Ascending aorta (tissue), 2 donors: ENCODE results near the gene SHB. TPM values are rescaled to one million over a fixed set of nuclear protein-coding genes. Genes with fewer than 3 reads are reported as not detected.
A peak's percentile ranks its signal among the peaks of the same experiment; 100 is the strongest.

Source experiments
- DNase-seq, 2 donors: peaks; one replicate each; pipeline ENCODE4 v3.0.0-alpha.2; 2019; ENCODE audit warnings: low spot score in 2 of 2
- H3K27ac ChIP-seq, 2 donors: fragments of 200-600 bp; sonication (generic); one replicate each; pipeline ENCODE4 v1.5.1; 2016 to 2017; ENCODE audit warnings: mild to moderate bottlenecking in 1 of 2
- H3K27me3 ChIP-seq: fragments of 200-600 bp; sonication (generic); one replicate; pipeline ENCODE4 v1.5.1; 2017
- H3K36me3 ChIP-seq, 2 donors: fragments of 200-600 bp; sonication (generic); one replicate each; pipeline ENCODE4 v1.5.1; 2016
- H3K4me1 ChIP-seq, 2 donors: fragments of 200-600 bp; sonication (generic); one replicate each; pipeline ENCODE4 v1.5.1; 2016 to 2017; ENCODE audit warnings: mild to moderate bottlenecking in 1 of 2
- H3K4me3 ChIP-seq, 2 donors: fragments of 200-600 bp; sonication (generic); one replicate each; pipeline ENCODE4 v1.5.1; 2016 to 2017; ENCODE audit warnings: mild to moderate bottlenecking in 1 of 2
- H3K9me3 ChIP-seq, 2 donors: fragments of 200-600 bp; sonication (generic); one replicate each; pipeline ENCODE4 v1.5.1; 2016
- intact Hi-C: fragments of 100-400 bp; cut with DNase I; formaldehyde crosslinking; loops from one replicate; pipeline ENCODE4 v1.15.1; 2023
- total RNA-seq: library from RNA; depleted of rRNA; stranded (reverse); fragments of >200 nt; gene quantifications from one replicate; pipeline ENCODE4 v1.1.0, GENCODE V29; 2016
- TF ChIP-seq, protein P1 (sequence below), 3 experiments: fragments of 200-600 bp in 2 of 3; fragments of 450-650 bp in 1 of 3; sonication (generic) in 2 of 3; IDR thresholded peaks; one replicate each; pipeline ENCODE4 v1.5.1; 2016 to 2019; ENCODE audit warnings: antibody characterized with exemption in 3 of 3, mild to moderate bottlenecking in 1 of 3, moderate library complexity in 1 of 3

The SHB gene
- total RNA-seq, 1 donor from 2014 or later, result 77.8 TPM

- Histone ChIP-seq H3K4me3 (no peak overlapping the region), H3K27ac (peak overlapping the region; percentile 26 to 29), H3K4me1 (peaks cover 8 to 31% of the 10 kb centered on the region in 2 donors), H3K27me3 (no peaks in the 10 kb centered on the region), H3K9me3 (no peaks in the 10 kb centered on the region), H3K36me3 (no peaks in the 10 kb centered on the region)
- intact Hi-C loops, result no loop called here
- peak; percentile 35 to 80 for DNase-seq
- TF ChIP-seq, protein P1, sequence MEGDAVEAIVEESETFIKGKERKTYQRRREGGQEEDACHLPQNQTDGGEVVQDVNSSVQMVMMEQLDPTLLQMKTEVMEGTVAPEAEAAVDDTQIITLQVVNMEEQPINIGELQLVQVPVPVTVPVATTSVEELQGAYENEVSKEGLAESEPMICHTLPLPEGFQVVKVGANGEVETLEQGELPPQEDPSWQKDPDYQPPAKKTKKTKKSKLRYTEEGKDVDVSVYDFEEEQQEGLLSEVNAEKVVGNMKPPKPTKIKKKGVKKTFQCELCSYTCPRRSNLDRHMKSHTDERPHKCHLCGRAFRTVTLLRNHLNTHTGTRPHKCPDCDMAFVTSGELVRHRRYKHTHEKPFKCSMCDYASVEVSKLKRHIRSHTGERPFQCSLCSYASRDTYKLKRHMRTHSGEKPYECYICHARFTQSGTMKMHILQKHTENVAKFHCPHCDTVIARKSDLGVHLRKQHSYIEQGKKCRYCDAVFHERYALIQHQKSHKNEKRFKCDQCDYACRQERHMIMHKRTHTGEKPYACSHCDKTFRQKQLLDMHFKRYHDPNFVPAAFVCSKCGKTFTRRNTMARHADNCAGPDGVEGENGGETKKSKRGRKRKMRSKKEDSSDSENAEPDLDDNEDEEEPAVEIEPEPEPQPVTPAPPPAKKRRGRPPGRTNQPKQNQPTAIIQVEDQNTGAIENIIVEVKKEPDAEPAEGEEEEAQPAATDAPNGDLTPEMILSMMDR (IDR thresholded peaks at IDR 0.05), result no peak
Observed at GRCh38 chr9:37994639-37995347, 74.2 kb downstream of the SHB start.

GRCh38 chr9:37992924-37993349 lies 76.1 kb downstream of the SHB start:
- peaks cover 8 to 24% of the 10 kb centered on the region in 2 donors for H3K4me1 ChIP-seq
- H3K27me3 ChIP-seq, result no peaks in the 10 kb centered on the region
- H3K27ac ChIP-seq, result peak overlapping the region in 1 of 2 donors; percentile 41
- no peak overlapping the region for H3K4me3 ChIP-seq
- intact Hi-C loops, result no loop called here
- no peak for DNase-seq
- TF ChIP-seq, protein P1 (IDR thresholded peaks at IDR 0.05), result no peak
- no peaks in the 10 kb centered on the region for H3K36me3 ChIP-seq
- H3K9me3 ChIP-seq, result no peaks in the 10 kb centered on the region

GRCh38 chr9:37990404-37991015 lies 78.5 kb downstream of the SHB start:
- no peak overlapping the region for H3K27ac ChIP-seq
- no peak for DNase-seq
- no peaks in the 10 kb centered on the region for H3K27me3 ChIP-seq

GRCh38 chr9:37989701-37990100 lies 79.3 kb downstream of the SHB start:
- intact Hi-C loops, result loop anchor here (10.0 kb wide), 1 partner anchor 175 kb away; no protein-coding TSS in a partner anchor
- TF ChIP-seq, protein P1 (IDR thresholded peaks at IDR 0.05), result no peak
- no peaks in the 10 kb centered on the region for H3K36me3 ChIP-seq
- DNase-seq, result no peak
- no peaks in the 10 kb centered on the region for H3K27me3 ChIP-seq
- no peak overlapping the region for H3K27ac ChIP-seq
- no peak overlapping the region for H3K4me3 ChIP-seq
- H3K4me1 ChIP-seq, result peaks cover 0 to 16% of the 10 kb centered on the region in 2 donors
- no peaks in the 10 kb centered on the region for H3K9me3 ChIP-seq

More at GRCh38 chr9:37990404-37991015, 78.5 kb downstream of the SHB start:
- TF ChIP-seq, protein P1 (IDR thresholded peaks at IDR 0.05), result no peak
- Histone ChIP-seq H3K4me1 (peaks cover 5 to 20% of the 10 kb centered on the region in 2 donors), H3K9me3 (no peaks in the 10 kb centered on the region), H3K4me3 (no peak overlapping the region), H3K36me3 (no peaks in the 10 kb centered on the region)
- intact Hi-C loops, result no loop called here

DNA sequence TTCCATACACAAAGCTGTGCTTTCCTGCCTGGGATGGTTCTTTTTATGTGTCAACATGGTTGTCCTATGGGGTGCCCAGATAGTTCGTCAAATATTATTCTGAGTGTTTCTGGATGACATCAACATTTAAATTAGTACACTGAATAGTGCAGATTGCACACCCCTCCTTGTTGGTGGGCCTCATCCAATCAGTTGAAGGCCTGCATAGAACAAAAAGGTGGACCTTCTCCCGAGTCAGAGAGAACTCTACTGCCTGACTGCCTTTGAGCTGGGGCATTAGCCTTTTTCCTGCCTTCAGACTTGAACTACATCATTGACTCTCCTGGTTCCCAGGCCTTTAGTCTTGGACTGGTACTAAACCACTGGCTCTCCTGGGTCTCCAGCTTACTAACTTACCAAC lies 80.4 kb downstream of the SHB start:
- intact Hi-C loops, result loop anchor here (10.0 kb wide), 1 partner anchor 176 kb away; no protein-coding TSS in a partner anchor

More for the DNA sequence above, 80.4 kb downstream of the SHB start:
- Histone ChIP-seq H3K27me3 (no peaks in the 10 kb centered on the region), H3K4me1 (peaks cover 0 to 8% of the 10 kb centered on the region in 2 donors), H3K27ac (no peak overlapping the region), H3K9me3 (no peaks in the 10 kb centered on the region), H3K4me3 (no peak overlapping the region), H3K36me3 (no peaks in the 10 kb centered on the region)
- TF ChIP-seq, protein P1 (IDR thresholded peaks at IDR 0.05), result no peak
- no peak for DNase-seq
